HG03196 (cell line): ENCODE data around the gene DCAF16.

Experiments used
- ATAC-seq: cut with Tn5 transposase; IDR thresholded peaks from one replicate; pipeline ENCODE4 v1.9.1; 2021; ENCODE audit not compliant: unreplicated experiment

DCAF16 gene

GRCh38 chr4:17785858-17786257, 24.7 kb downstream of the DCAF16 start:
- no peak for ATAC-seq

- no peak for ATAC-seq
These were observed 29.0 kb downstream of the DCAF16 start, which contains the start of gene FAM184B for GRCh38 chr4:17781300-17782287. Gene FAM184B (minus strand): TSS chr4:17781621. CDS start chr4:17781299, 322 bp downstream.

GRCh38 chr4:17780501-17781299, 29.9 kb downstream of the DCAF16 start:
- ATAC-seq, result no peak

GRCh38 chr4:17778431-17778830, 32.1 kb downstream of the DCAF16 start:
- no peak for ATAC-seq

GRCh38 chr4:17773135-17773698, 37.3 kb downstream of the DCAF16 start:
- no peak for ATAC-seq

GRCh38 chr4:17771284-17771908, 39.2 kb downstream of the DCAF16 start:
- ATAC-seq, result no peak

GRCh38 chr4:17770845-17771244, 39.7 kb downstream of the DCAF16 start:
- ATAC-seq, result no peak

- no peak for ATAC-seq
These were observed 41.0 kb downstream of the DCAF16 start for GRCh38 chr4:17769406-17770174.

- no peak for ATAC-seq
These were observed 43.6 kb downstream of the DCAF16 start for GRCh38 chr4:17766826-17767458.

- no peak for ATAC-seq
These were observed 44.9 kb downstream of the DCAF16 start for GRCh38 chr4:17765514-17766286.

GRCh38 chr4:17763931-17764330, 46.6 kb downstream of the DCAF16 start:
- no peak for ATAC-seq

- no peak for ATAC-seq
These were observed 47.1 kb downstream of the DCAF16 start for GRCh38 chr4:17763416-17763815.

- no peak for ATAC-seq
These were observed 47.8 kb downstream of the DCAF16 start for GRCh38 chr4:17762726-17763125.

- no peak for ATAC-seq
These were observed 49.5 kb downstream of the DCAF16 start for GRCh38 chr4:17761062-17761461.

- ATAC-seq, result no peak
These were observed 49.9 kb downstream of the DCAF16 start for GRCh38 chr4:17760626-17761025.

- ATAC-seq, result no peak
These were observed 52.1 kb downstream of the DCAF16 start for GRCh38 chr4:17758485-17758884.

GRCh38 chr4:17757621-17758020, 52.9 kb downstream of the DCAF16 start:
- ATAC-seq, result no peak

GRCh38 chr4:17753646-17754045, 56.9 kb downstream of the DCAF16 start:
- ATAC-seq, result no peak
